Measurements from ENCODE around the gene SULT1A1. TPM values are rescaled to one million over a fixed set of nuclear protein-coding genes. Genes with fewer than 3 reads are reported as not detected.
"Not testable (repeated sequence)": the region's sequence is repeated elsewhere in the genome, so short reads cannot be mapped to it uniquely, and the experiment has no call there.

Gene SULT1A1
- total and polyA plus RNA-seq, 4 donors: 25.3 to 143 (median 102) TPM

DNA sequence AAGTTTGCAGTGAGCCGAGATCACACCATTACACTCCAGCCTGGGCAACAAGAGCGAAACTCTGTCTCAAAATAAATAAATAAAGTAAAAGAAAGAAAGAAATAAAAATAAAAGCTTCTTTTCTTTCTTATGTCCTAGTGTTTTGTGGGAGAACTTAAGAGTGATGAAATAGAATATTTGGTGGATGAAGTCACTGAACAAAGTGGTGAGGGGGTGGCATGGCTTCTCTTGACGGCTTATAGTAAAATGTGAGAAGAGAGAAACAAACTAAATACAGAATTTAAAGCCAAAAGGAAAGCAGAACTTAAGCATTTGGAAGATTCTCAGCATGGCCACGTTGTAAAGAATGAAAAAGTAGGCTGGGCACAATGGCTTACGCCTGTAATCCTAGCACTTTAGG, 40.8 kb downstream of the SULT1A1 start:
- H3K27ac ChIP-seq (ENCODE audit: low read depth in 1 of 2, low read length in 2 of 2): no peak overlapping the region
- WGBS: 94% methylated on average over 5 of the region's 5 CpGs
- DNase-seq (ENCODE audit: low spot score): no peak
- no peak overlapping the region for H3K9ac ChIP-seq (ENCODE audit: low read depth in 1 of 2, low read length in 2 of 2)
- peaks cover 0 to 6% (median 0%) of the 10 kb centered on the region in 4 donors for H3K4me1 ChIP-seq (ENCODE audit: control insufficient read depth in 4 of 4, insufficient read depth in 4 of 4, low read length in 3 of 4)
- H3K4me3 ChIP-seq (ENCODE audit: low read depth in 1 of 3, low read length in 3 of 3): no peak overlapping the region
- TF ChIP-seq GABPA (IDR thresholded peaks at IDR 0.05 in 1 of 2, conservative IDR thresholded peaks at IDR 0.05 in 1 of 2): no peak
- TF ChIP-seq HNF4G (IDR thresholded peaks at IDR 0.05): no peak
- TF ChIP-seq RAD21 (IDR thresholded peaks at IDR 0.05): no peak
- TF ChIP-seq, protein P1, sequence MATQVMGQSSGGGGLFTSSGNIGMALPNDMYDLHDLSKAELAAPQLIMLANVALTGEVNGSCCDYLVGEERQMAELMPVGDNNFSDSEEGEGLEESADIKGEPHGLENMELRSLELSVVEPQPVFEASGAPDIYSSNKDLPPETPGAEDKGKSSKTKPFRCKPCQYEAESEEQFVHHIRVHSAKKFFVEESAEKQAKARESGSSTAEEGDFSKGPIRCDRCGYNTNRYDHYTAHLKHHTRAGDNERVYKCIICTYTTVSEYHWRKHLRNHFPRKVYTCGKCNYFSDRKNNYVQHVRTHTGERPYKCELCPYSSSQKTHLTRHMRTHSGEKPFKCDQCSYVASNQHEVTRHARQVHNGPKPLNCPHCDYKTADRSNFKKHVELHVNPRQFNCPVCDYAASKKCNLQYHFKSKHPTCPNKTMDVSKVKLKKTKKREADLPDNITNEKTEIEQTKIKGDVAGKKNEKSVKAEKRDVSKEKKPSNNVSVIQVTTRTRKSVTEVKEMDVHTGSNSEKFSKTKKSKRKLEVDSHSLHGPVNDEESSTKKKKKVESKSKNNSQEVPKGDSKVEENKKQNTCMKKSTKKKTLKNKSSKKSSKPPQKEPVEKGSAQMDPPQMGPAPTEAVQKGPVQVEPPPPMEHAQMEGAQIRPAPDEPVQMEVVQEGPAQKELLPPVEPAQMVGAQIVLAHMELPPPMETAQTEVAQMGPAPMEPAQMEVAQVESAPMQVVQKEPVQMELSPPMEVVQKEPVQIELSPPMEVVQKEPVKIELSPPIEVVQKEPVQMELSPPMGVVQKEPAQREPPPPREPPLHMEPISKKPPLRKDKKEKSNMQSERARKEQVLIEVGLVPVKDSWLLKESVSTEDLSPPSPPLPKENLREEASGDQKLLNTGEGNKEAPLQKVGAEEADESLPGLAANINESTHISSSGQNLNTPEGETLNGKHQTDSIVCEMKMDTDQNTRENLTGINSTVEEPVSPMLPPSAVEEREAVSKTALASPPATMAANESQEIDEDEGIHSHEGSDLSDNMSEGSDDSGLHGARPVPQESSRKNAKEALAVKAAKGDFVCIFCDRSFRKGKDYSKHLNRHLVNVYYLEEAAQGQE (IDR thresholded peaks at IDR 0.05): no peak
- no peak for TF ChIP-seq HNF4A (conservative IDR thresholded peaks at IDR 0.05)
- no peak for TF ChIP-seq JUND (IDR thresholded peaks at IDR 0.05)
- TF ChIP-seq, protein P2, sequence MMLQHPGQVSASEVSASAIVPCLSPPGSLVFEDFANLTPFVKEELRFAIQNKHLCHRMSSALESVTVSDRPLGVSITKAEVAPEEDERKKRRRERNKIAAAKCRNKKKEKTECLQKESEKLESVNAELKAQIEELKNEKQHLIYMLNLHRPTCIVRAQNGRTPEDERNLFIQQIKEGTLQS (IDR thresholded peaks at IDR 0.05): no peak
- no peak for TF ChIP-seq FOXA1 (IDR thresholded peaks at IDR 0.05)
- no peak for TF ChIP-seq EGR1 (IDR thresholded peaks at IDR 0.05; ENCODE audit: low read depth in 2 of 2)
- TF ChIP-seq FOXA2 (IDR thresholded peaks at IDR 0.05): no peak
- no peak for TF ChIP-seq SP1 (IDR thresholded peaks at IDR 0.05)
- TF ChIP-seq TAF1 (conservative IDR thresholded peaks at IDR 0.05): no peak
- no peaks in the 10 kb centered on the region for H3K27me3 ChIP-seq (ENCODE audit: control insufficient read depth in 4 of 4, insufficient read depth in 4 of 4, low read length in 3 of 4)
- H3K36me3 ChIP-seq (ENCODE audit: control insufficient read depth in 4 of 4, insufficient read depth in 3 of 4, low read depth in 1 of 4, low read length in 3 of 4): no peaks in the 10 kb centered on the region
- no peaks in the 10 kb centered on the region for H3K9me3 ChIP-seq (ENCODE audit: control insufficient read depth in 4 of 4, low read length in 3 of 4)

DNA sequence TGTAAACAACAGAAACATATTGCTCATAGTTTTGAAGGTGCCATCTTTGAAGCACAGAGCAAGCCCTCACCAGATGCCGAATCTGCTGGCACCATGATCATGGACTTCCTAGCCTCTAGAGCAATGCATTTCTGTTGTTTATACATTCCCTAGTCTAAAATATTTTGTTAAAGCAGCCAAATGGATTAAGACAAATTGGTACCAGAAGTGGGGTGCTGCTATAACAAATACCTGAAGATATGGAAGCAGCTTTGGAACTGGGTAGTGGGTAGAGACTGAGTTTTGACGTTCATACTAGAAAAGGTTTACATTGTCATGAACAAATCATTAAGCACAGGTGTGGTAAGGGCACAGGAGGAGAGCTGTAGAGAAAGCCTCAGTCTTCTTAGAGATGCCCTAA, 42.6 kb downstream of the SULT1A1 start:
- H3K36me3 ChIP-seq (ENCODE audit: control insufficient read depth in 4 of 4, insufficient read depth in 3 of 4, low read depth in 1 of 4, low read length in 3 of 4): no peaks in the 10 kb centered on the region
- TF ChIP-seq HNF4G (IDR thresholded peaks at IDR 0.05): no peak
- no peak for TF ChIP-seq FOXA2 (IDR thresholded peaks at IDR 0.05)
- TF ChIP-seq RXRA (IDR thresholded peaks at IDR 0.05): no peak
- TF ChIP-seq FOXA1 (IDR thresholded peaks at IDR 0.05): no peak
- TF ChIP-seq, protein P3, sequence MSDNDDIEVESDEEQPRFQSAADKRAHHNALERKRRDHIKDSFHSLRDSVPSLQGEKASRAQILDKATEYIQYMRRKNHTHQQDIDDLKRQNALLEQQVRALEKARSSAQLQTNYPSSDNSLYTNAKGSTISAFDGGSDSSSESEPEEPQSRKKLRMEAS (IDR thresholded peaks at IDR 0.05): no peak
- no peak for TF ChIP-seq GABPA (IDR thresholded peaks at IDR 0.05 in 1 of 2, conservative IDR thresholded peaks at IDR 0.05 in 1 of 2)
- TF ChIP-seq, protein P1 (IDR thresholded peaks at IDR 0.05): no peak
- TF ChIP-seq JUND (IDR thresholded peaks at IDR 0.05): no peak
- TF ChIP-seq YY1 (IDR thresholded peaks at IDR 0.05): no peak
- TF ChIP-seq TAF1 (conservative IDR thresholded peaks at IDR 0.05): no peak
- no peak for TF ChIP-seq SP1 (IDR thresholded peaks at IDR 0.05)
- no peak for TF ChIP-seq HNF4A (conservative IDR thresholded peaks at IDR 0.05)
- DNase-seq (ENCODE audit: low spot score): no peak
- no peaks in the 10 kb centered on the region for H3K9me3 ChIP-seq (ENCODE audit: control insufficient read depth in 4 of 4, low read length in 3 of 4)
- no peak overlapping the region for H3K9ac ChIP-seq (ENCODE audit: low read depth in 1 of 2, low read length in 2 of 2)
- no peaks in the 10 kb centered on the region for H3K27me3 ChIP-seq (ENCODE audit: control insufficient read depth in 4 of 4, insufficient read depth in 4 of 4, low read length in 3 of 4)
- WGBS: 98% methylated on average over 2 of the region's 2 CpGs
- H3K4me1 ChIP-seq (ENCODE audit: control insufficient read depth in 4 of 4, insufficient read depth in 4 of 4, low read length in 3 of 4): peaks cover 0 to 2% (median 0%) of the 10 kb centered on the region in 4 donors
- no peak overlapping the region for H3K27ac ChIP-seq (ENCODE audit: low read depth in 1 of 2, low read length in 2 of 2)
- no peak overlapping the region for H3K4me3 ChIP-seq (ENCODE audit: low read depth in 1 of 3, low read length in 3 of 3)

DNA sequence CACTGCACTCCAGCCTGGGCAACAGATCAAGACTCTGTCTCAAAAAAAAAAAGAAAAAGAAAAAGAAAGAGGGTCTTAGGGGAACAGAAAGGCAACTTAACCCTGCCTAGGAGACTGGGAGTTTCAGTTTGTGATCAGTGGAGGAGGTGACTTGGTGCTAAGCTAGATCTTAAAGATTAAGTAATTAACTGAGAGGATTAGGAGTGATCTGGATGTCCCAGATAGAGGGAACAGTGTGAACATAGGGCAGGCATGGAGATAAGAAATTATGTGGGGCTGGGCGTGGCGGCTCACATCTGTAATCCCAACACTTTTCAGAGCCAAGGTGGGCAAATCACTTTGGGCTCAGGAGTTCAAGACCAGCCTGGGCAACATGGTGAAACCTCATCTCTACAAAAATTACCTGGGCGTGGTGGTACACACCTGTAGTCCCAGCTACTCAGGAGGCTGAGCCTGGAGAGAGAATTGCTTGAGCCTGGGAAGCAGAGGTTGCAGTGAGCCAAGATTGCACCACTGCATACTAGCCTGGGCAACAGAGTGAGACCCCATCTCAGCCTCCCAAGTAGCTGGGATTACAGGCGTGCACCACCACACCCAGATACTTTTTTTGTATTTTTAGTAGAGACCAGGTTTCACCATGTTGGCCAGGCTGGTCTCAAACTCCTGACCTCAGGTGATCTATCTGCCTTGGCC, 43.5 kb downstream of the SULT1A1 start:
- not testable (repeated sequence) for H3K36me3 ChIP-seq (ENCODE audit: control insufficient read depth in 4 of 4, insufficient read depth in 3 of 4, low read depth in 1 of 4, low read length in 3 of 4); H3K4me1 ChIP-seq (ENCODE audit: control insufficient read depth in 4 of 4, insufficient read depth in 4 of 4, low read length in 3 of 4); H3K4me3 ChIP-seq (ENCODE audit: low read depth in 1 of 3, low read length in 3 of 3); H3K9me3 ChIP-seq (ENCODE audit: control insufficient read depth in 4 of 4, low read length in 3 of 4); H3K27ac ChIP-seq (ENCODE audit: low read depth in 1 of 2, low read length in 2 of 2); DNase-seq (ENCODE audit: low spot score); H3K27me3 ChIP-seq (ENCODE audit: control insufficient read depth in 4 of 4, insufficient read depth in 4 of 4, low read length in 3 of 4); H3K9ac ChIP-seq (ENCODE audit: low read depth in 1 of 2, low read length in 2 of 2)
- WGBS: 98% methylated on average over 4 of the region's 4 CpGs
